Smooth muscle cell (in vitro differentiated cells): ENCODE data around the gene NFASC. TPM values are rescaled to one million over a fixed set of nuclear protein-coding genes. Genes with fewer than 3 reads are reported as not detected.

Experiments used
- DNase-seq: peaks from one replicate; lab custom pipeline; 2025; ENCODE audit not compliant: unreplicated experiment; lab: John Stamatoyannopoulos, UW
- H2AFZ ChIP-seq: fragments of 200-600 bp; sonication (generic); 2 replicates; pipeline ENCODE4 v1.6.0; 2016; ENCODE audit warnings: antibody characterized with exemption, low read depth, mild to moderate bottlenecking
- H3F3A ChIP-seq: fragments of 200-600 bp; sonication (generic); 2 replicates; pipeline ENCODE4 v1.6.0; 2017; ENCODE audit warnings: antibody characterized with exemption, low read depth
- H3K27ac ChIP-seq: fragments of 200-600 bp; sonication (generic); 2 replicates; pipeline ENCODE4 v1.5.1; 2016; ENCODE audit warnings: low read depth, mild to moderate bottlenecking
- H3K27me3 ChIP-seq: fragments of 200-600 bp; sonication (generic); 2 replicates; pipeline ENCODE4 v1.6.1; 2016; ENCODE audit warnings: low read depth, mild to moderate bottlenecking
- H3K36me3 ChIP-seq: fragments of 200-600 bp; sonication (generic); 2 replicates; pipeline ENCODE4 v1.5.1; 2016; ENCODE audit warnings: low read depth
- H3K4me1 ChIP-seq: fragments of 200-600 bp; sonication (generic); 2 replicates; pipeline ENCODE4 v1.5.1; 2016; ENCODE audit warnings: low read depth
- H3K4me2 ChIP-seq: fragments of 200-600 bp; sonication (generic); 2 replicates; pipeline ENCODE4 v1.6.0; 2016; ENCODE audit warnings: mild to moderate bottlenecking
- H3K4me3 ChIP-seq: fragments of 200-600 bp; sonication (generic); 2 replicates; pipeline ENCODE4 v1.5.1; 2016; ENCODE audit warnings: mild to moderate bottlenecking
- H3K79me2 ChIP-seq: fragments of 200-600 bp; sonication (generic); 2 replicates; pipeline ENCODE4 v1.6.0; 2016; ENCODE audit warnings: low read depth, mild to moderate bottlenecking
- H3K9ac ChIP-seq: fragments of 200-600 bp; sonication (generic); 2 replicates; pipeline ENCODE4 v1.6.0; 2016; ENCODE audit warnings: low read depth
- H3K9me3 ChIP-seq: fragments of 200-600 bp; sonication (generic); replicated peaks from 2 replicates; pipeline ENCODE4 v1.5.1; 2016; ENCODE audit warnings: low read depth
- H4K20me1 ChIP-seq: fragments of 200-600 bp; sonication (generic); 2 replicates; pipeline ENCODE4 v1.6.0; 2016; ENCODE audit warnings: low read depth
- CTCF ChIP-seq: fragments of 200-600 bp; sonication (generic); IDR thresholded peaks from 2 replicates; pipeline ENCODE4 v1.5.1; 2017; ENCODE audit warnings: borderline replicate concordance, mild to moderate bottlenecking, antibody characterized with exemption; ENCODE audit not compliant: insufficient read depth, poor library complexity, severe bottlenecking
- WGBS: methylation state at CpG from one replicate; pipeline ENCODE4 v1.1.7; 2016; ENCODE audit warnings: low lambda C conversion rate; 5-methylcytosine and 5-hydroxymethylcytosine counted together
- polyA plus RNA-seq: library from polyadenylated mRNA; unstranded; fragments of >200 nt; fragmentation: Nextera tagmentation; extraction: Ambion mirVana; gene quantifications from 2 replicates; pipeline ENCODE4 v1.2.1, GENCODE V29; 2016
- total RNA-seq: library from RNA; depleted of rRNA; stranded (reverse); fragments of >200 nt; gene quantifications from 2 replicates; pipeline ENCODE4 v1.2.3, GENCODE V29; 2014

Gene NFASC
- total and polyA plus RNA-seq, 2 experiments from 2014 or later, result 0.09 to 0.63 TPM

GRCh38 chr1:204992201-204992997 is 121.7 kb downstream of the NFASC start:
- WGBS, result 85% methylated on average over 13 of the region's 13 CpGs
- no peak overlapping the region for H3K4me3 ChIP-seq
- H2AFZ ChIP-seq, result no peak overlapping the region
- H3K27me3 ChIP-seq, result peaks cover 23% of the 10 kb centered on the region
- no peak overlapping the region for H3K27ac ChIP-seq
- H4K20me1 ChIP-seq, result no peaks in the 10 kb centered on the region
- no peaks in the 10 kb centered on the region for H3K79me2 ChIP-seq
- H3F3A ChIP-seq, result no peaks in the 10 kb centered on the region
- no peak overlapping the region for H3K9ac ChIP-seq
- no peaks in the 10 kb centered on the region for H3K36me3 ChIP-seq
- DNase-seq, result no peak
- H3K4me1 ChIP-seq, result peaks cover 34% of the 10 kb centered on the region
- TF ChIP-seq CTCF, result no peak
- H3K9me3 ChIP-seq, result no peaks in the 10 kb centered on the region
- no peak overlapping the region for H3K4me2 ChIP-seq

GRCh38 chr1:204992998-204993314 is 122.3 kb downstream of the NFASC start:
- Histone ChIP-seq H3K27ac (no peak overlapping the region), H2AFZ (no peak overlapping the region), H3K9me3 (no peaks in the 10 kb centered on the region), H3K36me3 (no peaks in the 10 kb centered on the region), H3F3A (no peaks in the 10 kb centered on the region), H3K4me2 (no peak overlapping the region), H3K4me1 (peaks cover 30% of the 10 kb centered on the region), H3K79me2 (no peaks in the 10 kb centered on the region), H3K9ac (no peak overlapping the region), H4K20me1 (no peaks in the 10 kb centered on the region), H3K4me3 (no peak overlapping the region), H3K27me3 (peaks cover 23% of the 10 kb centered on the region)
- WGBS, result 91% methylated on average over 10 of the region's 10 CpGs
- TF ChIP-seq CTCF, result no peak
- DNase-seq, result no peak

GRCh38 chr1:204994086-204994862 is 123.6 kb downstream of the NFASC start:
- no peaks in the 10 kb centered on the region for H3K79me2 ChIP-seq
- DNase-seq, result no peak
- H3K36me3 ChIP-seq, result no peaks in the 10 kb centered on the region
- H3K4me1 ChIP-seq, result peaks cover 19% of the 10 kb centered on the region
- no peak overlapping the region for H3K9ac ChIP-seq
- no peak overlapping the region for H2AFZ ChIP-seq
- H4K20me1 ChIP-seq, result no peaks in the 10 kb centered on the region
- TF ChIP-seq CTCF, result no peak
- H3K4me3 ChIP-seq, result no peak overlapping the region
- 91% methylated on average over 10 of the region's 10 CpGs for whole genome bisulfite sequencing
- peaks cover 23% of the 10 kb centered on the region for H3K27me3 ChIP-seq
- no peaks in the 10 kb centered on the region for H3K9me3 ChIP-seq
- no peak overlapping the region for H3K4me2 ChIP-seq
- H3K27ac ChIP-seq, result no peak overlapping the region
- H3F3A ChIP-seq, result no peaks in the 10 kb centered on the region
